HG03159 (cell line): ENCODE measurements around the gene IPO5.
A peak's percentile ranks its signal among the peaks of the same experiment; 100 is the strongest.
"Not testable (repeated sequence)": the region's sequence is repeated elsewhere in the genome, so short reads cannot be mapped to it uniquely, and the experiment has no call there.

ENCODE experiments used
- ATAC-seq: cut with Tn5 transposase; IDR thresholded peaks from one replicate; pipeline ENCODE4 v1.9.1; 2021; ENCODE audit warnings: mild to moderate bottlenecking, moderate library complexity; ENCODE audit not compliant: unreplicated experiment

IPO5 gene

GRCh38 chr13:97948041-97948440 is 5.4 kb upstream of the IPO5 start:
- no peak for ATAC-seq

- not testable (repeated sequence) for ATAC-seq
Observed at GRCh38 chr13:97949316-97949715, 4.2 kb upstream of the IPO5 start.

DNA sequence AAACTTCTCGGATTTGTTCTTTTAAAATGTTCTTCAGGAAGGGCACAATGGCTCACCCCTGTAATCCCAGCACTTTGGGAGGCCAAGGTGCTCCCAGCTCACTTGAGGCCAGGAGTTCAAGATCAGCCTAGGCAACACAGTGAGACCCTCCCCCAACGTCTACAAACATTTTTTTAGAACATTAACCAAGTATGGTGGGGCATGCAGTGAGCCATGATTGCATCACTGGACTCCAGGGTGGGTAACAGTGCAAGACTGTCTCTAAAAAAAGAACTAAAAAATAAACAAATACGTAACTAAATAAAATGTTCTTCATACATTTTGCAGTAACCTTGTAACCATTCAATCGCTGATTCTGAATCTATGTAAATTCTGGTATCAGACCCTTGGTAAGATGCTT is 2.1 kb upstream of the IPO5 start:
- ATAC-seq = no peak

- peak; percentile 77 for ATAC-seq
Observed at GRCh38 chr13:97952831-97953230, 644 bp upstream of the IPO5 start.

- ATAC-seq = no peak
Observed at GRCh38 chr13:97961340-97961739, 7.9 kb downstream of the IPO5 start.

GRCh38 chr13:97962887-97963286 is 9.4 kb downstream of the IPO5 start:
- no peak for ATAC-seq

- ATAC-seq = no peak
Observed at GRCh38 chr13:97967226-97967625, 13.8 kb downstream of the IPO5 start.

DNA sequence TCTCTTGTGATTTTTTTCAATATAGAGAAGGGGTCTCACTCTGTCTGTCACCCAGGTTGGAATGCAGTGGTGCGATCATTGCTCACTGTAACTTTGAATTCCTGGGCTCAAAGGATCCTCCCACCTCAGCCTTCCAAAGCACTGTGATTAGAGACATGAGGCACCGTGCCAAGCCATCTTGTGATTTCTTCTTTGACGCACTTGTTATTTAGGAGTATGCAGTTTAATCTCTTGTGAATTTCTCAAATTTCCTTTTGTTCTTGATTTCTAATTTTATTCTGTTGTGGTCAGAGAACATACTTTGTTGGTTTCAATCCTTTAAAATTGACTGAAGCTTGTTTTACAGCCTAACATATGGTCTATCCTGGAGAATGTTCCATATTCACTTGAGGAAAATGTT is 14.5 kb downstream of the IPO5 start:
- ATAC-seq = no peak

GRCh38 chr13:97971519-97971918 is 18.0 kb downstream of the IPO5 start:
- ATAC-seq = no peak

GRCh38 chr13:97974773-97975172 is 21.3 kb downstream of the IPO5 start:
- ATAC-seq = no peak

GRCh38 chr13:97975280-97975847 is 21.9 kb downstream of the IPO5 start:
- peak; percentile 3 for ATAC-seq

GRCh38 chr13:97975848-97976609 is 22.6 kb downstream of the IPO5 start:
- ATAC-seq = peak; percentile 89

- peak; percentile 48 for ATAC-seq
Observed at GRCh38 chr13:97976610-97977521, 23.4 kb downstream of the IPO5 start.

- ATAC-seq = no peak
Observed at GRCh38 chr13:97977982-97978381, 24.5 kb downstream of the IPO5 start.

- no peak for ATAC-seq
Observed at GRCh38 chr13:97978651-97979050, 25.2 kb downstream of the IPO5 start.

DNA sequence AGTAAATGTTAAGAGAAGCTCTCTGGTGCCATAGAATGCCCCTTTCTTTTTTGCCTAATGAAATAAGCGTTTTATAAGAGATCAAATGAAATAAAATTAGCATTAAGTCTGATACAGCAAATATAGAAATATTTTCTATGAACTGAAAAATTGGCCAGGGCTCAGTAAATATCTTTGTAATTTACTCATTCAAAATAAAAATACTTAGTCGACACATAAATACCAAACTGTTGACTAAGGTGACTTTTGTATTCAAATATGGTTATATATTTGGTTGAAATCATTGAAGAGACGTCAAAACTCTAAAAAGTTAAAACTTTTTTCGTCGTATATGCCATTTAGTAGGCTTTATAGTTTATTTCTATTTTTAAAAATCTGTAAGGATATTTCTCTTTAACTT is 25.6 kb downstream of the IPO5 start:
- no peak for ATAC-seq

GRCh38 chr13:97979556-97979955 is 26.1 kb downstream of the IPO5 start:
- ATAC-seq = no peak

DNA sequence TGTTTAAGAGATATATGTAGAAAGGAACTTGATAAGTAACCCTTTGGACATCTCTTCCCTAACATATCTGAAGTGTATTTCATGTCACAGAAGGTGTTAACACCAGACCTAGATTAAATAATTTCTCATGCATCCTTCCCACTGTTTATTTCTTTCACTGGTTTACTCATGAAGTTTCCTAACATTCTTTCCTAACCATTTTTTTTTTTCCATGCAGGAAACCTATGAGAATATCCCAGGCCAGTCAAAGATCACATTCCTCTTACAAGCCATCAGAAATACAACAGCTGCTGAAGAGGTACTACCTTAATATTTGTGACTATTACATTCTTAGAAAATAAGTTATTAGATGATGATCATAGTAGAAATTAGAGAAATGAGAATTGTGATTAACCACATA is 28.8 kb downstream of the IPO5 start:
- ATAC-seq = no peak

- peak; percentile 93 for ATAC-seq
Observed at GRCh38 chr13:97986835-97987234, 33.4 kb downstream of the IPO5 start.

- no peak for ATAC-seq
Observed at GRCh38 chr13:97999653-98000052, 46.2 kb downstream of the IPO5 start.

GRCh38 chr13:98004107-98004506 is 50.6 kb downstream of the IPO5 start:
- no peak for ATAC-seq

- not testable (repeated sequence) for ATAC-seq
Observed at GRCh38 chr13:98004997-98005396, 51.5 kb downstream of the IPO5 start.
